Measurements from ENCODE around the gene VIL1.

Gene VIL1

GRCh38 chr2:218400930-218401881 lies 17.7 kb upstream of the VIL1 start:
- no peak for DNase-seq (ENCODE audit: low read depth, low spot score)
- Histone ChIP-seq H3K27ac (peak overlapping the region; percentile 73), H3K4me3 (peak overlapping the region; percentile 91), H3K9me3 (ENCODE audit: low read depth, low read length) (no peaks in the 10 kb centered on the region), H3K36me3 (ENCODE audit: insufficient read depth, low read length) (peaks cover 21% of the 10 kb centered on the region; the same call in 1 of the 2 replicates), H3K9ac (ENCODE audit: insufficient read length) (peak overlapping the region; percentile 93)
- TF ChIP-seq POLR2AphosphoS5 (IDR thresholded peaks at IDR 0.05; ENCODE audit: borderline replicate concordance, low read depth, low read length) = no peak
- no peak for TF ChIP-seq FOXP2 (optimal IDR thresholded peaks at IDR 0.05; ENCODE audit: control extremely low read depth, extremely low read length, insufficient read depth)
- no peak for TF ChIP-seq EZH2 (IDR thresholded peaks at IDR 0.05)

DNA sequence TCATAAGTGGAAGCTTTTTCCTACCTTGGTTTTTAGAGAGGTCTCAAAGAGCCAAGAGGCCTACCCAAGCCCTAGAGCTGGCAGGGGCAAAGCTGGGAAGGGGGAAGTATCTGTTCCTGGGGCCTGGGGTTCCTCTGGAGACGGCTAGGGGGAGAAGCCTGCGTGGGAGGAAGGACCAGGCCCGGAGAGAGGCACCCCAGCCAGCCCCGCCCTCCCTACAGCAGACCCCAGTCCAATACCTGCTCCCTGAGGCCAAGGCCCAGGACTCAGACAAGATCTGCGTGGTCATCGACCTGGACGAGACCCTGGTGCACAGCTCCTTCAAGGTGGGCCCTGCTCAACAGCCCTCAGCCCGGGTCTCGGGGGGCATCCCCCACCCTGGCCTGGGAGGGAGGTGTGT lies 17.0 kb upstream of the VIL1 start:
- Histone ChIP-seq H3K36me3 (ENCODE audit: insufficient read depth, low read length) (peaks cover 21% of the 10 kb centered on the region; the same call in 1 of the 2 replicates), H3K9ac (ENCODE audit: insufficient read length) (no peak overlapping the region), H3K4me3 (no peak overlapping the region), H3K27ac (peak overlapping the region; percentile 73; the same call in 1 of the 2 replicates), H3K9me3 (ENCODE audit: low read depth, low read length) (no peaks in the 10 kb centered on the region)
- no peak for TF ChIP-seq EZH2 (IDR thresholded peaks at IDR 0.05)
- no peak for TF ChIP-seq FOXP2 (optimal IDR thresholded peaks at IDR 0.05; ENCODE audit: control extremely low read depth, extremely low read length, insufficient read depth)
- no peak for TF ChIP-seq POLR2AphosphoS5 (IDR thresholded peaks at IDR 0.05; ENCODE audit: borderline replicate concordance, low read depth, low read length)
- DNase-seq (ENCODE audit: low read depth, low spot score) = no peak

GRCh38 chr2:218402491-218402901 lies 16.4 kb upstream of the VIL1 start:
- H3K4me3 ChIP-seq = no peak overlapping the region
- H3K9ac ChIP-seq (ENCODE audit: insufficient read length) = no peak overlapping the region
- H3K27ac ChIP-seq = no peak overlapping the region
- peaks cover 21% of the 10 kb centered on the region; the same call in 1 of the 2 replicates for H3K36me3 ChIP-seq (ENCODE audit: insufficient read depth, low read length)
- TF ChIP-seq EZH2 (IDR thresholded peaks at IDR 0.05) (no peak), FOXP2 (optimal IDR thresholded peaks at IDR 0.05; ENCODE audit: control extremely low read depth, extremely low read length, insufficient read depth) (no peak), POLR2AphosphoS5 (IDR thresholded peaks at IDR 0.05; ENCODE audit: borderline replicate concordance, low read depth, low read length) (no peak)
- no peak for DNase-seq (ENCODE audit: low read depth, low spot score)
- H3K9me3 ChIP-seq (ENCODE audit: low read depth, low read length) = no peaks in the 10 kb centered on the region

DNA sequence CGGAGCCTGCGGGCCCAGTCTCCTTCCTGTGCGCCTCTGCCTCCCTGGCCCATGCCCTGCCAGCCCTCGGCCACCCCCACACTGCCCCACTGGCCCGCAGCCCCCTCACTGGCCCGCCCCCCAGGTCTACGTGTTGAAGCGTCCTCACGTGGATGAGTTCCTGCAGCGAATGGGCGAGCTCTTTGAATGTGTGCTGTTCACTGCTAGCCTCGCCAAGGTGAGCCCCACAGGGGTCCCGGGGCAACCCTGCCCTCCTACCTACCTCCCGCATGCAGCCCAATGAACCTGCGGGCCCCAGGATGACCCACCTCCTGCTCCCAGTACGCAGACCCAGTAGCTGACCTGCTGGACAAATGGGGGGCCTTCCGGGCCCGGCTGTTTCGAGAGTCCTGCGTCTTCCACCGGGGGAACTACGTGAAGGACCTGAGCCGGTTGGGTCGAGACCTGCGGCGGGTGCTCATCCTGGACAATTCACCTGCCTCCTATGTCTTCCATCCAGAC lies 16.0 kb upstream of the VIL1 start:
- no peak overlapping the region for H3K9ac ChIP-seq (ENCODE audit: insufficient read length)
- DNase-seq (ENCODE audit: low read depth, low spot score) = no peak
- peaks cover 21% of the 10 kb centered on the region; the same call in 1 of the 2 replicates for H3K36me3 ChIP-seq (ENCODE audit: insufficient read depth, low read length)
- TF ChIP-seq EZH2 (IDR thresholded peaks at IDR 0.05) (no peak), POLR2AphosphoS5 (IDR thresholded peaks at IDR 0.05; ENCODE audit: borderline replicate concordance, low read depth, low read length) (no peak), FOXP2 (optimal IDR thresholded peaks at IDR 0.05; ENCODE audit: control extremely low read depth, extremely low read length, insufficient read depth) (no peak)
- H3K4me3 ChIP-seq = no peak overlapping the region
- no peak overlapping the region for H3K27ac ChIP-seq
- no peaks in the 10 kb centered on the region for H3K9me3 ChIP-seq (ENCODE audit: low read depth, low read length)

- Histone ChIP-seq H3K9me3 (ENCODE audit: low read depth, low read length) (no peaks in the 10 kb centered on the region), H3K27ac (no peak overlapping the region), H3K36me3 (ENCODE audit: insufficient read depth, low read length) (peaks cover 21% of the 10 kb centered on the region; the same call in 1 of the 2 replicates), H3K9ac (ENCODE audit: insufficient read length) (no peak overlapping the region), H3K4me3 (no peak overlapping the region)
- DNase-seq (ENCODE audit: low read depth, low spot score) = no peak
- TF ChIP-seq EZH2 (IDR thresholded peaks at IDR 0.05) (no peak), FOXP2 (optimal IDR thresholded peaks at IDR 0.05; ENCODE audit: control extremely low read depth, extremely low read length, insufficient read depth) (no peak), POLR2AphosphoS5 (IDR thresholded peaks at IDR 0.05; ENCODE audit: borderline replicate concordance, low read depth, low read length) (no peak)
Observed at GRCh38 chr2:218403810-218404209, 15.1 kb upstream of the VIL1 start.

DNA sequence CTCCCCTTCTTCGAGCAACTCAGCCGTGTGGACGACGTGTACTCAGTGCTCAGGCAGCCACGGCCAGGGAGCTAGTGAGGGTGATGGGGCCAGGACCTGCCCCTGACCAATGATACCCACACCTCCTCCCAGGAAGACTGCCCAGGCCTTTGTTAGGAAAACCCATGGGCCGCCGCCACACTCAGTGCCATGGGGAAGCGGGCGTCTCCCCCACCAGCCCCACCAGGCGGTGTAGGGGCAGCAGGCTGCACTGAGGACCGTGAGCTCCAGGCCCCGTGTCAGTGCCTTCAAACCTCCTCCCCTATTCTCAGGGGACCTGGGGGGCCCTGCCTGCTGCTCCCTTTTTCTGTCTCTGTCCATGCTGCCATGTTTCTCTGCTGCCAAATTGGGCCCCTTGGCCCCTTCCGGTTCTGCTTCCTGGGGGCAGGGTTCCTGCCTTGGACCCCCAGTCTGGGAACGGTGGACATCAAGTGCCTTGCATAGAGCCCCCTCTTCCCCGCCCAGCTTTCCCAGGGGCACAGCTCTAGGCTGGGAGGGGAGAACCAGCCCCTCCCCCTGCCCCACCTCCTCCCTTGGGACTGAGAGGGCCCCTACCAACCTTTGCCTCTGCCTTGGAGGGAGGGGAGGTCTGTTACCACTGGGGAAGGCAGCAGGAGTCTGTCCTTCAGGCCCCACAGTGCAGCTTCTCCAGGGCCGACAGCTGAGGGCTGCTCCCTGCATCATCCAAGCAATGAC lies 14.4 kb upstream of the VIL1 start:
- Histone ChIP-seq H3K27ac (peak overlapping the region; percentile 80), H3K9ac (ENCODE audit: insufficient read length) (peak overlapping the region; percentile 65), H3K9me3 (ENCODE audit: low read depth, low read length) (no peaks in the 10 kb centered on the region), H3K36me3 (ENCODE audit: insufficient read depth, low read length) (peaks cover 21% of the 10 kb centered on the region; the same call in 1 of the 2 replicates), H3K4me3 (peak overlapping the region; percentile 82; the same call in 1 of the 2 replicates)
- no peak for DNase-seq (ENCODE audit: low read depth, low spot score)
- TF ChIP-seq POLR2AphosphoS5 (IDR thresholded peaks at IDR 0.05; ENCODE audit: borderline replicate concordance, low read depth, low read length) (no peak), FOXP2 (optimal IDR thresholded peaks at IDR 0.05; ENCODE audit: control extremely low read depth, extremely low read length, insufficient read depth) (no peak), EZH2 (IDR thresholded peaks at IDR 0.05) (no peak)

DNA sequence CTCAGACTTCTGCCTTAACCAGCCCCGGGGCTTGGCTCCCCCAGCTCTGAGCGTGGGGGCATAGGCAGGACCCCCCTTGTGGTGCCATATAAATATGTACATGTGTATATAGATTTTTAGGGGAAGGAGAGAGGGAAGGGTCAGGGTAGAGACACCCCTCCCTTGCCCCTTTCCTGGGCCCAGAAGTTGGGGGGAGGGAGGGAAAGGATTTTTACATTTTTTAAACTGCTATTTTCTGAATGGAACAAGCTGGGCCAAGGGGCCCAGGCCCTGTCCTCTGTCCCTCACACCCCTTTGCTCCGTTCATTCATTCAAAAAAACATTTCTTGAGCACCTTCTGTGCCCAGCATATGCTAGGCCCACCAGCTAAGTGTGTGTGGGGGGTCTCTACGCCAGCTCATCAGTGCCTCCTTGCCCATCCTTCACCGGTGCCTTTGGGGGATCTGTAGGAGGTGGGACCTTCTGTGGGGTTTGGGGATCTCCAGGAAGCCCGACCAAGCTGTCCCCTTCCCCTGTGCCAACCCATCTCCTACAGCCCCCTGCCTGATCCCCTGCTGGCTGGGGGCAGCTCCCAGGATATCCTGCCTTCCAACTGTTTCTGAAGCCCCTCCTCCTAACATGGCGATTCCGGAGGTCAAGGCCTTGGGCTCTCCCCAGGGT lies 13.7 kb upstream of the VIL1 start:
- no peak for DNase-seq (ENCODE audit: low read depth, low spot score)
- peak overlapping the region; percentile 82 for H3K4me3 ChIP-seq
- TF ChIP-seq POLR2AphosphoS5 (IDR thresholded peaks at IDR 0.05; ENCODE audit: borderline replicate concordance, low read depth, low read length) (no peak), FOXP2 (optimal IDR thresholded peaks at IDR 0.05; ENCODE audit: control extremely low read depth, extremely low read length, insufficient read depth) (no peak), EZH2 (IDR thresholded peaks at IDR 0.05) (no peak)

More for the DNA sequence above, 13.7 kb upstream of the VIL1 start:
- Histone ChIP-seq H3K9me3 (ENCODE audit: low read depth, low read length) (no peaks in the 10 kb centered on the region), H3K9ac (ENCODE audit: insufficient read length) (peak overlapping the region; percentile 65), H3K36me3 (ENCODE audit: insufficient read depth, low read length) (peaks cover 21% of the 10 kb centered on the region; the same call in 1 of the 2 replicates), H3K27ac (peak overlapping the region; percentile 80)

Measured in SK-N-MC (cell line).